Islet precursor cell (in vitro differentiated cells): ENCODE measurements around the gene CSRNP3.

Source experiments
- DNase-seq: peaks from one replicate; pipeline ENCODE4 v3.0.0-alpha.2; 2018

CSRNP3 gene

DNA sequence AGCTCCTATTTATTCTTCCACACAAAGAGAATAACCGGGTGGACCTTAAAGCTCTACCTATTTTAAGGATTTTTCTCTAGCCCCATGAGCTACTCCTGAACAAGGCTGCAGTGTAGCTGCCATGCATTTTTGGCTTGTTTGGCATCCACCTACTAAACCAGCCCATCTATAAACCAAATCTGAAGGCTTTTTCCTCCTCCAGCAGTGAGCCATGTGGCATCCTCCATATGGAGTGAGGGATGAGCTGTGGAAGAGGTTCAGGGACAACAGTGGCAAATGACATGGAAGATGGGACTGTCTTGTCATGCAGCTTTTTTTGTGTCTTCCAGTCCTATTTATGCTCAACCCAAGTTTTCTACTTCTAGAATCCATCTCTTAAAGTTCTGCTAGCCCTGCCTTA, 224.3 kb downstream of the CSRNP3 start:
- DNase-seq = no peak

DNA sequence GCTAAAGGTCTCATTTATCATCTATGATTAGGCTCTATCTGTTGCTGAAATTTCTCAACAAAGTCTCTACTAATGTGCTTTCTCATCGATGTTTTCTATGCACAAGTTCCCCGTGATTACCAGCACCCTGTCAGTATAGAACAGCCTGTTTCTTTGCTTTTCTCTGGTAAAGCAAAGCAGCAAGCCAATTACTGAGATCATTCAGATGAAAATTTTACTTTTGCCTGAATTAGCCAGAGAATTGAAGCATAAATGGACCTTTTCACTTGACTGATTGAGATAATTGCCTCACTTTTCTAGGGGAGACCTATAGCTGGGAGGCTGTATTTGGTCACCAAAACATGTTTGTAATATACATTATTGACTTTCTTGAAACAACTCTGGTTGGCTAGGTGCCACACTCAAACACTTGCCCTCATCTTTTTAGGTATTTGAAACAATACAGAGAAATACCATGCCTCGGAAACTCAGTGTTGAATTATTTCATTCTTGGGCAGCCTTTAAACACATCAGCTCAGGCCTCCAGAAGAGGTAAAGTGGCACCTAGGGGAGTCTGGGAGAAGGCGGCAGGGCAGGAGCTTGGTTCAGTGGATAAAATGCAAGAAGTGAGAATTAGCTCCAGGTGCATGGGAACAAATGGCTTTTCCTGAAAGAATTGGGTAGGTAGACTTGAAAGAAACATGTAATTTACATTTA, 228.4 kb downstream of the CSRNP3 start:
- no peak for DNase-seq

DNA sequence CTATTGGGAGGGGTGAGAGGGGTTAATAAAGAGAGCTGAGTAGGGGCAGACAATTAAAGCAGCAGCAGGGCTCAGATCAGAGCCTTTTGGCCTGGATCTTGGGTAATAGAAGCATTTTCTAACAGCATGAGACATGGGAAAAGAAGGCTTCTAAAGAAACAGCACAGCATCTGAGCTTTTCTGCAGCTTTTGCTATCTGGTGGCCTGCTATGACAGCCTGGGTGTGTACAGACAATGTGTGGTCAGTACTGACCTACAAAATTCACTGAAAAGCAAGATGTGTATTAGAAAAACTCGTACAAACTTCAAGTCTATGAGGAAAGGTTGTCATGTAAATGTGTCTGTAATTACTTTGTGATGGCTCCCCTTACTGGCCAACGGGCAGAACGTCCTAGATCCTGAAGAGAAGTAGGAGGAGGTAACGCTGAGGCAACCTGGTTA, 229.0 kb downstream of the CSRNP3 start:
- DNase-seq = peak; percentile 58

DNA sequence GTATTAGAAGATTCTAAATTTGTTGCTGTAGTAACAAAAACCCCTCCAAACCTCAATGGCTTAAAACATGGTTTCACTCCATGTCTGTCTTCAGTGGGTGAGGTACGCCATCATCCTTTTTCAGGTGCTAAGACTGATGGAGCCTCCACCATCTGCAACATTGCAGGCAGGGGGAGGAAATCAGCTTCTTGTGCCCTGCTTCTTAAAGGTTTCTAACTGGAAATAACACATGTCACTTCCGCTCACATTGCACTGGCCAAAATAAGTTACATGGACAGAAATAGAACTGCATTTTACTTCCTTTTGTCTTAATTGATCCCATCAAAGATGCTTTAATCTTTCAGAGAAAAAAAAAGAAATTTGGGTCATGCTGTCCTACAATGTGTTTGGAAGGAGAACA, 230.4 kb downstream of the CSRNP3 start:
- no peak for DNase-seq

DNA sequence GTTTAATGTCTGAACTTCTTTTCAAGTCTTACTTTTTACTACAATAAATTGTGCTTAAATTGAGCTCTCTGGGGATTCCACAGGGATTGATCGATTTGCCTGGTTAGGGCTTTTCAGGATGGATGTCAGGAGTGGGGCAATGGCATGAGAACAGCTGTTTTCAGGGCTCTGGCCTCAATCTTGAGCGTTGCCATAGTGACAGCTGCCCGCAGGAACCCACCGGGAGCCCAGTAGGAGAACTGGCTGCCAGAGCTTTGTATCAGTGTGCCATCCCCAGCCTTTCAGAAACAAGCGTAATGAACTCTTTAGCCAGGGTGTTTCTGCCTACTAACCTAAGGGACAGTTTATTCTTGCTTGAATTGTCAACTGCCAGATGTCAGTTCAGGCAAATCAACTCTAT, 231.0 kb downstream of the CSRNP3 start:
- DNase-seq = no peak

DNA sequence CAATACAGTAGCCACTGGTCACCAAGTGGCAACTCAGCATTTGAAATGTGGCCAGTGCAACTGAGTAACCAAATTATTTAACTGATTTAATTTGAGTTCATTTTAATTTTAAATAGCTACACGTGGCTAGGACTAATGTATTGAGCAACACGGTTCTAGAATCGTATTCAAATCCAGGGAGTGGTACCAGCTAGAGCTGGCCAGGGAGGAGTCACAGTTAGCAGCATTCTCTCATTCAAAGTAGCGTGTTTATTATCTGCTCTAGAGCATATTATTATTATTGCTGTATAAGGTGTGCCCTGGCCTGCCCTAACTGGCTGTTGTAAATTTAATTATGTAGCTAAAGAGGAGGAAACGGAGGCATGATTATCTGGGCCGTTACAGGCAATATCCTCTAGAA, 231.6 kb downstream of the CSRNP3 start:
- no peak for DNase-seq

DNA sequence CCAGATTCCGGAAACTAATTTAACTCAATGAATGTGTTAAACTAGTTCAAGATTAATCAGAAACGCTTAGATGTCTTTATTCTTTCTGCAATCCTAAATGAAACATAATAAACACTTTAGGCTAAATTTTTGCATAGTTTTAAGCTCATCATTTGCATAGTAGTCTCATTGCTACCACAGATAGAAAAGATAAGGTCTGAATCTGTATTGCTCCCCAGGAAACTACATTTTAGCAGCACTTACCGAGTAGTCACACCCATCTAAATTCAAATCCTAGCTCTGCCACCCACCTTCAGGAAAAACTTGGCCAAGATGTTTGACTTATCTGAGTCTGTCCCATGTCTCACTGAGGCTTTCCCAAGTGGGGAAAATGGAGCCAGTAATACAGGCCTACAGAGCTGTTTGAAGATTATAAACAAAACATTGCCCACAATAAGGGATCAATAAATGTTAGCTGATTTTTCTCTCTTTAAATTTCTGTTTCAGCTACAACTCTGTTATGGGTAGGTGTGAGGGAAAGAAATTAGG, 237.5 kb downstream of the CSRNP3 start:
- DNase-seq = no peak

DNA sequence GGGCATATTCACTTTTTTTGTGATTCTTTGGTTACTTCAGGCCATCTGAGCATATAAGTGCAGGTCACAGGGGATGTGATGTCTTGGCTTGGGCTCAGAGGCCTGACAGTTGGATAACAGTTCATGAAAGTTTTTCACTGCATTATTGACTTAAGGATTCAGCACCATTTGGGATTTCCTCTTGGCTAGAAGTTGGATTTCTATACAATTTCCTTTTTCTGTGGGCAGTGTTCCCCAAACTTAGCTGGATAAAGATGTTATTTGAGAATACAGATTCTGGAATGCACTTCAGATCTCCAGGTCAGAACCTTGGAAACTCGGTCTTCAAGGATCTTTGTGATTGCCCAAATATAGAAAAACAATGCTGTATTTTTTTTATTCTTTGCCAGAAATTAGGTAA, 246.6 kb downstream of the CSRNP3 start:
- DNase-seq = no peak

DNA sequence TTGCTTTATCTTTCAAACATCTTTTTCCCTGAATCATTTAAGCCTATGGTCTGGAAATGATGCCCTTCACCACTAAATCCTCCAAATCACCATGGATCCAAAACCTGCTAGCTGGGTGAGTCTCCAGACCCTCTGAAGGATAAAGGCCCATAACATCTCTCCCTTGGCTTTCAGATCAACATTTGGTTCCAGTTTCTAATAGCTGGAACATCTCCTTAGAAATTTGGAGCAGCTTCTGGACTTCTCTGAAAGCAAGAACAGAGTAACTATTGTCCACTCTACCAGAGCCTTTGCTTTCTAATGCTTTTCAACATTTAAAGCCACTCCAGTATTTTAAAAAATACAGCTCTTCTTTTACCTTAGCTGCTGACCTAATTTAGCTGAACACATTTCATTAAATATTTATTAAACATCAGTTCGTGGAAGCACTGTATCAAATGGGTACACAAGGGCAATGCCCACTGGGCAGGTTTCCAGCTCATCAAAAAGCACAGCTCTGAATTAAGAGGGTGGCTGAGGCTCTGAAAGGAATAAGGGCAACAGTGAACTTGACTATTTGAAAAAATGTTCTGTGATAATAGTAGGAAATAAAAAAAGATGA, 249.2 kb downstream of the CSRNP3 start:
- no peak for DNase-seq

DNA sequence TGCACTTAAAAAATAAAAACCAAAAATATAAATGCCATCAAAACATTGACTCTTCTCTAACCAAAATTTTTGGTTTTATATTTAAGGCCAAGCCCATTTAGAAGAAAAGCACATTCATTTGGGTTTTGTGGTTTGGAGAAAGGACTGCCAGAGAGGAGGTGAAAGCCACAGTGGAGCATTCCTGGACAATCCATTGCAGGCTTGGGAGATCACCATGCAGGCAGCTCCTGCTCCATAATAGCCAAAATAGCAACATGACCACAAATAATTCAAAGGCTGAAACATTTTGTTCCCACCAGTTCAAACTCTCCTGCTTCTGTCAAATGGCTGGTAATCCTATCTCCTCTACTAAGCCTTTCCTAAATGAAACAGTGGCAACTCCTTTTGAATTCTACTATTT, 251.0 kb downstream of the CSRNP3 start:
- no peak for DNase-seq

DNA sequence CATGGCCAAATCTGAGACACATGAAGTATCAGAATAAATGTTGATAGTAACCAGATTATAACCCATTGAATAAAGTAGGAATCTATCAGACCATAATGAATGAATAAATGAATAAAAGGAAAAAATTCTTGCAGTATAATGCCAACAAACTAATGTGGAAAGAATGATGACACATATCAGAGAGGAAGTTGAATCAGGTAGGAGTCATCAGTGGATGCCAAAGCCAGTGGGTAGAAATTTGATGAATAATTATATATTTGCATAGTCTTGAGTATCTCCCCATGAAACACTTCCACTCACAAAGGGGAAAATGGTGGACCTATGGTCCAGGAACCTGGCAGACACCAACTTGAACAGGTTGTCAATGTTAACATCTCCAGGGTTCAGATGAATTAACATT, 255.9 kb downstream of the CSRNP3 start:
- DNase-seq = no peak
